HG02970 (cell line): ENCODE data around the gene GNE.
"Not testable (repeated sequence)": the region's sequence is repeated elsewhere in the genome, so short reads cannot be mapped to it uniquely, and the experiment has no call there.

Source experiments
- ATAC-seq: cut with Tn5 transposase; IDR thresholded peaks from one replicate; pipeline ENCODE4 v1.9.1; 2021; ENCODE audit warnings: mild to moderate bottlenecking, moderate library complexity, moderate number of reproducible peaks; ENCODE audit not compliant: unreplicated experiment, low FRiP score

The GNE gene

GRCh38 chr9:36213387-36213786 is 44.9 kb downstream of the GNE start:
- ATAC-seq, result no peak

- ATAC-seq, result no peak
These were observed 46.7 kb downstream of the GNE start for GRCh38 chr9:36211510-36211909.

GRCh38 chr9:36210722-36211121 is 47.5 kb downstream of the GNE start:
- no peak for ATAC-seq

DNA sequence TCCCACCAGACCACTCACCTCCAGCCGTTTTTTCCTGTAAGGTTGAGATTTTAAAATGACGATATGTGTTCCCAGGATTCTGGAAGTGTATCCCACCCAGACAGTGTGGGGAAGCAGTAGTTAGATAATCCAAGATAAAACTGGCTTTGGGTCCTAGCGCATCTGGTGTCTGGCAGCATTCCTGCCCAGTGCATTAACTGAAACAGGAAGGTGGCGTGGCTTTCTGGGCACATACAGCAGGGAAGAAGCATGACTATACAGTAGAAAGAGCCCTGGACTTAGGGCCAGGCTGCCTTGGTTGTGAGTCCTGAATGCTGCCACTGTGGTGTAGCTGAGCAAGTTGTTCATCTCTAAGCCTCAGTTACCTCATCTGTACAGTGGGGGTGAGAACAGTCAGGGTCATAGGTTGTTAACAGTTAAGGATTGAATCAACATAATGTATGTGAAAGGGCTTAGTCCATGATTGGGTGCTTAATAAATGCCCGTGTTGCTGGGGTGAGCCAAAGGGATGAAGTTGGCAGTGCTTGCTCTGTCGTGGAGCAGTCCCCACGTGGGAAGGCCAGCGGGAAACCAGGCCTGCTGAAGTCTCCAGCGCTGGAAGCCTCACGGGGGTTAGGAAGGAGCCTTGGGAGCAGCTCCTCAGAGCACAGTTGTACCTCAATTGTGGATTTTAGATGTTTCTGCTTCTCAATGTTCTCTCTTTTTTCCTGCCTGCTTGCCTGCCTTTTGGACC is 49.6 kb downstream of the GNE start:
- no peak for ATAC-seq

GRCh38 chr9:36207546-36208012 is 50.7 kb downstream of the GNE start:
- ATAC-seq, result no peak

- no peak for ATAC-seq
These were observed 51.2 kb downstream of the GNE start for GRCh38 chr9:36207016-36207415.

GRCh38 chr9:36204906-36205547 is 53.2 kb downstream of the GNE start:
- ATAC-seq, result no peak

DNA sequence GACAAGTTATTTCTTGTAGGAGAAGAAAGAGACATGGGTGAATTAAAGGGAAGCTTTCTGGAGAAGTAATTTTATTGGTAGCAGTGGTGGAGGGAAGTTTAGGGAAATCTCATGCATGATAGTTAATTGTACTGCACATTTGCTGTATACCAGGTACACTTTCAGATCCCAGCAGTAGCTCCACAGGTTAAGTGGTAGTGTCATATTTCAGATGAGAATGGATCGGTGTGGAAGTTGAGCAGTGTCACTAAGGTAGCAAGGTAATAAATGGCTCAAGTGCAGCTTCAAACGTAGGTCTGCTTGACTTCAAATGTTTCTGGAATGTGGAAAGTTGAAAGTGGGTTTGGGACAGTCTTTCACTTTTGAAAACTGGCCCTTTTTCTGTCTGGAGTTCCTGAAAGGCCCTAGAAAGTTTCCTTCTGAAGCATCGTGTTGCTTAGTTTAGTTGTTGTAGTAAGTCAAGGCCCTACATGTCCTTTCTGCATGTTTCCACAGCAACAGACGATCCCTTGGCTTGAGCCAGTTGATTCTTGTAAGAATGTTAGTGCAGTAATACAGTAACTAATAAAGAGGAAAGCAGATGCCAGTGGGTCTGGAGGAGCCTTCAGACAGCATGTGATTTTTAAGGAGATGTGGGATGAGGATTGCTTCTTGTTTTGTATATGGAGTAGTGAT is 63.8 kb downstream of the GNE start:
- ATAC-seq, result no peak

DNA sequence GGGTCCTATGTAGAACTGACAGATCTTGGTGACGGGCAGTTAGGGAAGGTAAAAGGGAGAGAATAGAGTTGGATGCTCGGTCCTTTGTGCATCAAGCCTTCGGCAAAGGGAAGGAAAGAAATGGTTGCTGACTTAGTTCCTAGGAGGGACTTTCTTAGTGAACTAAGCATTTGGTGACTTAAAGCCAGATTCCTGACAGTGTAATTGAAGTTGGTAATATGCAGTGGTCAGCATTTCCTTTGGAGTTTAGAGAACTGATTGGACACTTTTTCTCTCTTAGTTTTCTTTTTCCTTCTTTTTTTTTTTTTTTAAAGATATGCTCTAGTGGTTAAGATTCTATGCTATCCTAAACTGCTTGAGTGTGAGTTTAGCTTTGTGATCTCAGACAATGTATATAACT is 65.2 kb downstream of the GNE start:
- ATAC-seq, result no peak

GRCh38 chr9:36192196-36192595 is 66.1 kb downstream of the GNE start:
- ATAC-seq, result no peak

GRCh38 chr9:36191686-36192085 is 66.6 kb downstream of the GNE start:
- ATAC-seq, result no peak

- ATAC-seq, result peak; percentile 1
These were observed 67.0 kb downstream of the GNE start for GRCh38 chr9:36191290-36191645.

DNA sequence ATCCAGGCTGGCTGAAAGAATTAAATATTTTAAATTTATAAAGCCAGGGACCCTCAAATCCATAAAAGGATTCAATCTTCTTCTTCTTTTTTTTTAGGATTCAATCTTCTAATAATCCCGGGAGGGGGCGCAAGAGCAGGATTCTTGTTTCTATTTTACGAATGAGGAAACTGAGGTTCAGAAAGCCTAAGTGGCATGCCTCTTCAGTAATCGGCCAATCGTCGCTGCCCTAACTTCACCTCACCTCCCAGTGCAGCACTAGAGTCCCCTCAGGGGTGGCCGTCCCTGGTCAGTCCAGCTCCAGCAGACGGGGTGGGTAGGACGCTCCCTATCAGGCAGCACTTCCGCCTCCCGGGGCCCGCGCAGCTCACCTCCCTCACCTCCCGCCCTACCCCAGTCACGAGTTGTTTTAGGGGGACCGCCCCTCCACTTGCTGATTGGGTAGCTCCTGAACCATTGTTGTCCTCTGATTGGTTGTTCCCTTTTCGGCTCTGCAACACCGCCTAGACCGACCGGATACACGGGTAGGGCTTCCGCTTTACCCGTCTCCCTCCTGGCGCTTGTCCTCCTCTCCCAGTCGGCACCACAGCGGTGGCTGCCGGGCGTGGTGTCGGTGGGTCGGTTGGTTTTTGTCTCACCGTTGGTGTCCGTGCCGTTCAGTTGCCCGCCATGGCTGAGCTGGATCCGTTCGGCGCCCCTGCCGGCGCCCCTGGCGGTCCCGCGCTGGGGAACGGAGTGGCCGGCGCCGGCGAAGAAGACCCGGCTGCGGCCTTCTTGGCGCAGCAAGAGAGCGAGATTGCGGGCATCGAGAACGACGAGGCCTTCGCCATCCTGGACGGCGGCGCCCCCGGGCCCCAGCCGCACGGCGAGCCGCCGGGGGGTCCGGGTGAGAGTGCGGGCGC is 67.6 kb downstream of the GNE start, which contains the start of gene CLTA:
CLTA (plus strand) TSS at position 534 of the 902 bp plus-strand sequence; CDS start at position 670, 136 bp downstream.
- ATAC-seq, result peak; percentile 90

GRCh38 chr9:36189976-36190375 is 68.3 kb downstream of the GNE start:
- ATAC-seq, result no peak

DNA sequence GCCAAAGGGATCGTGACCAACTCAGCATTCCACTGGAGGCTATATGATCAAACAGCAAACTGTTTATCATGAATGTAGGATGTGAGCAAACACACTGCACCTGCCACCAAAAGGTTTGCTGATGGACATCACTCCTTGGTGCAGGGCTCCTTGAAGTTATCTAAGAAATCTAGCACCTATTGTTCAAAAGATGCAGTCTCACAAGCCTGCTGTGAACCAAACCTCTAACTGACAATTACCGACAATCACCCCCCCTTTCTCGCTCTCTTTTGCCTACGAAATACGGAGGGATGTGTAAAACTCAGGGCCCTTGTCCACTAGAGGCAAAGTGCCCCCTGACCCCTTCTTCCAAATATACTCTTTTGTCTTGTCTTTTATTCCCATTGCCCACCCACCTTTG is 70.0 kb downstream of the GNE start:
- no peak for ATAC-seq

- ATAC-seq, result no peak
These were observed 70.8 kb downstream of the GNE start for GRCh38 chr9:36187414-36187813.

- ATAC-seq, result not testable (repeated sequence)
These were observed 78.0 kb downstream of the GNE start for GRCh38 chr9:36180243-36180642.

DNA sequence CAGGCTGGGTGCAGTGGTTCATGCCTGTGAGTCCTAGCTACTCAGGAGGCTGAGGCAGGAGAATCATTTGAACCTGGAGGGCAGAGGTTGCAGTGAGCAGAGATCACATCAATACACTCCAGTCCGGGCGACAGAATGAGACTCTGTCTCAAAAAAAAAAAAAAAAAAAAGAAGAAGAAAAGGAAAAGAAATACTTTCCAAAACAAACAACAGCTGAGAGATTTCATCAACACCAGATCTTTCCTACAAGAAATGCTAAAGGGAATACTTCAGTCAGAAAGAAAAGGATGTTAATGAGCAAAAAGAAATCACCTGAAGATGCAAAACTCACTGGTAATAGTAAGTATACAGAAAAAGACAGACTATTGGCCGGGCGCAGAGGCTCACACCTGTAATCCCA is 80.7 kb downstream of the GNE start:
- ATAC-seq, result no peak

DNA sequence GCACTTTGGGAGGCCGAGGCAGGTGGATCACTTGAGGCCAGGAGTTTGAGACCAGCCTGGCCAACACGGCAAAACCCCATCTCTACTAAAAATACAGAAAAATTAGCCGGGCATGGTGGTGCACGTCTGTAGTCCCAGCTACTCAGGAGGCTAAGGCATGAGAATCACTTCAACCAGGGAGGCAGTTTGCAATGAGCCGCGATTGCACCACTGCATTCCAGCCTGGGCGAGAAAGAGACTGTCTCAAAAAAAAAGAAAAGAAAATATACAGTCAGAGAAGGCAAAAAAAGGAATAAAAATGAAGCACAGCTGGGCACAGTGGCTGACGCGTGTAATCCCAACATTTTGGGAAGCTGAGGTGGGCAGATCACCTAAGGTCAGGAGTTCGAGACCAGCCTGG is 81.8 kb downstream of the GNE start:
- not testable (repeated sequence) for ATAC-seq

DNA sequence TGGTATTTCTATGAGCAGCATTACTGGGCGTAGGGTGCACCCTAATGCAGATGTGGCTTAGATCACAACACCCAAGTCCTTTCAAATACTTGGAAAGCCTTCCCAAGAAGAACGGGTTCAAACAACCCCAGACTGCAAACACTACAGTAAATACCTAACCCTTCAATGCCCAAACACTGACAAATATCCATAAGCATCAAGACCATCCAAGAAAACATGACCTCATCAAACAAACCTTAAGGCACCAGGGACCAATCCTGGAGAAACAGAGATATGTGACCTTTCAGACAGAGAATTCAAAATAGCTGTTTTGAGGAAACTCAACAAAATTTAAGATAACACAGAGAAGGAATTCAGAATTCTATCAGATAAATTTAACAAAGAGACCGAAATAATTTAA is 83.0 kb downstream of the GNE start:
- not testable (repeated sequence) for ATAC-seq
